CD4-positive, alpha-beta T cell treated with Interleukin-4 for 4 hours (primary cell): ENCODE results near the gene CHKB.
"Not testable (repeated sequence)": the region's sequence is repeated elsewhere in the genome, so short reads cannot be mapped to it uniquely, and the experiment has no call there.

Source experiments
- DNase-seq: peaks from one replicate; pipeline ENCODE4 v3.0.0-alpha.2; 2020

Gene CHKB

GRCh38 chr22:50612168-50612527 lies 29.5 kb upstream of the CHKB start:
- no peak for DNase-seq

- DNase-seq: no peak
These were observed 28.9 kb upstream of the CHKB start for GRCh38 chr22:50611341-50612060.

DNA sequence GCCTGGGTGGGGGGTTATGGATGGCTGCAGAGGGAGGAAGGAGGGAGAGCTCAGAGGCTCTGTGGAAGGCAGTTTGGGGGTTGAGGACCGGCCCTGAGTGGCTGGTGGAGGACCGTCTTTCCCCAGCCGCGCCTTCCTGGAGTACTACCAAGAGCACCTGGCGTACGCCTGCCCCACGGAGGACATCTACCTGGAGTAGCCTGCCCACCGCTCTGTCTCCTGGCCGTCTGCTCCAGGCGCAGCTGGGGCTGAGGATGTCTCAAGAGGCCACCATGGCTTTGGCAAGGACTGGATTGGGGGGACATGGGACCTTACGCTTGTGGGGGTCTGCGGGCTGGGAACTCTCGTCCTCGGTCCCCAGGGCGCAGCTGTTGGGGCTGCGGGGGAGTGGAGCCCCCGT lies 27.9 kb upstream of the CHKB start:
- no peak for DNase-seq

GRCh38 chr22:50610041-50610451 lies 27.4 kb upstream of the CHKB start:
- DNase-seq: no peak

DNA sequence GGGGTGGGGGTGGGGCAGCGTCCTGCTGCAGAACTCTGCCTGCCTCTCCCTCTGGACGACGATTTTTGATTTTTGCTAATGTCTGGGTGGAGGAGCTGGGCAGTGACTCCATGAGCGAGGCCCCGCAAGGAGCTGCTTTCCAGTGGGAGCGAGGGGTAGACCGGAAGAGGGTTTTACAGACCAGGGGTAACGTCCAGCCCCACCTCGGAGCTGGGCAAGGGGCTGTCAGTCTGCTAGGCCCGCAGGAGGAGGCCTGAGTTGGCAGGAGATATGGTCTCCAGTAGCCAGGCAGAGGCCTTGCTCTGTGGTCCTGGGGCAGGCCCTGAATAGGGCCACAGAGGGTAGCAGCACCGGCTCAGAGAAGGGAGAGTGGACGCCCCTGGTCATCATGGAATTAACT lies 26.9 kb upstream of the CHKB start:
- no peak for DNase-seq

GRCh38 chr22:50608996-50609395 lies 26.3 kb upstream of the CHKB start:
- DNase-seq: no peak

DNA sequence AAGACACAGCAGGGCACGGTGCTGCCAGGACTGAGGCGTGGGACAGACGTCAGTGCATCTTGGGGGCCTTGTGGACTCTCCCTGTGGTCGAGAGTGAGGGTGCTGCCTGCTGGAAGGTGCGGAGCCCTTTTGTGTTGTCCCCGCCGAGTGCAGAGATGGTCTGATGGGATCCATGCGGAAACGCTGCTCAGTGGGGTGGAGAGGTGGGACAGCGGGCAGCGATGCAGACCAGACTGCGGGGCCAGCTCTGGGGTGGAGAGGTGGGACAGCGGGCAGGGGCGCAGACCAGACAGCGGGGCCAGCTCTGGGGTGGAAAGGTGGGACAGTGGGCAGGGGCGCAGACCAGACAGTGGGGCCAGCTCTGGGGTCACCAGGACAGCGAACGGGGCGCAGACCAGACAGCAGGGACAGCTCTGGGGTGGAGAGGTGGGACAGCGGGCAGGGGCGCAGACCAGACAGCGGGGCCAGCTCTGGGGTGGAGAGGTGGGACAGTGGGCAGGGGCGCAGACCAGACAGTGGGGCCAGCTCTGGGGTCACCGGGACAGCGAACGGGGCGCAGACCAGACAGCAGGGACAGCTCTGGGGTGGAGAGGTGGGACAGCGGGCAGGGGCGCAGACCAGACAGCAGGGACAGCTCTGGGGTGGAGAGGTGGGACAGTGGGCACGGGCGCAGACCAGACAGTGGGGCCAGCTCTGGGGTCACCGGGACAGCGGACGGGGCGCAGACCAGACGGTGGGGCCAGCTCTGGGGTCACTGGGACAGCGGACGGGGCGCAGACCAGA lies 25.6 kb upstream of the CHKB start:
- DNase-seq: not testable (repeated sequence)

DNA sequence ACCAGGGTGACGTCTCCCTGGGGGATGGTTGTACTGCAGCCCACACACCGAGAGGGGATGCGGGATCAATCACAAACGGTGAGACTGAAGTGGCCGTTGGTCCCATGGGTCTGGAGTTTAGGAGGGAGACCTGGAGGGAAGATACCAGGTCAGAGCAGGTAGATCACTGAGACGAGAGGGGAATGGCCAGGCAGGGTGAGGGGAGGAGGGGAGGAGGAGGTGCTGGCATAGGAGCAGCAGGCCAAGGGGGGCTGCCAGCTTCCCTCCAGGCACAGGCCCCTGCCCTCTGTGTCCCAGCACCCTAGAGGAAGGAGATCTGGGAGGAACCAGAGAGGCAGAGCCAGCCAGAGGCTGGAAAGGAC lies 25.0 kb upstream of the CHKB start:
- no peak for DNase-seq

GRCh38 chr22:50606946-50607658 lies 24.5 kb upstream of the CHKB start:
- no peak for DNase-seq

- DNase-seq: no peak
These were observed 23.7 kb upstream of the CHKB start for GRCh38 chr22:50606165-50606945.

- DNase-seq: no peak
These were observed 23.0 kb upstream of the CHKB start for GRCh38 chr22:50605613-50606074.

- no peak for DNase-seq
These were observed 22.5 kb upstream of the CHKB start for GRCh38 chr22:50605002-50605612.

DNA sequence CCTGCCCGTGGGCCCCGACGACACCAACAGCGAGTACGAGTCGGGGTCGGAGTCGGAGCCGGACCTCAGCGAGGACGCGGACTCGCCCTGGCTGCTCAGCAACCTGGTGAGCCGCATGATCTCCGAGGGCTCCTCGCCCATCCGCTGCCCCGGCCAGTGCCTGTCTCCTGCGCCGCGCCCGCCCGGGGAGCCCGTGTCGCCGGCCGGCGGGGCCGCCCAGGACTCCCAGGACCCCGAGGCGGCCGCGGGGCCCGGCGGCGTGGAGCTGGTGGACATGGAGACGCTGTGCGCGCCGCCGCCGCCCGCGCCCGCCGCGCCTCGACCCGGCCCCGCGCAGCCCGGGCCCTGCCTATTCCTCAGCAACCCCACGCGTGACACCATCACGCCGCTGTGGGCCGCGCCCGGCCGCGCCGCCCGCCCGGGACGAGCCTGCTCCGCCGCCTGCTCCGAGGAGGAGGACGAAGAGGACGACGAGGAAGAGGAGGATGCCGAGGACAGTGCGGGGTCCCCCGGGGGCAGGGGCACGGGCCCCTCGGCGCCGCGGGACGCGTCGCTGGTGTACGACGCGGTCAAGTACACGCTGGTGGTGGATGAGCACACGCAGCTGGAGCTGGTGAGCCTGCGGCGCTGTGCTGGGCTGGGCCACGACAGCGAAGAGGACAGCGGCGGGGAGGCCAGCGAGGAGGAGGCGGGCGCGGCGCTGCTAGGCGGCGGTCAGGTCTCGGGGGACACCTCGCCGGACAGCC lies 21.8 kb upstream of the CHKB start:
- no peak for DNase-seq

DNA sequence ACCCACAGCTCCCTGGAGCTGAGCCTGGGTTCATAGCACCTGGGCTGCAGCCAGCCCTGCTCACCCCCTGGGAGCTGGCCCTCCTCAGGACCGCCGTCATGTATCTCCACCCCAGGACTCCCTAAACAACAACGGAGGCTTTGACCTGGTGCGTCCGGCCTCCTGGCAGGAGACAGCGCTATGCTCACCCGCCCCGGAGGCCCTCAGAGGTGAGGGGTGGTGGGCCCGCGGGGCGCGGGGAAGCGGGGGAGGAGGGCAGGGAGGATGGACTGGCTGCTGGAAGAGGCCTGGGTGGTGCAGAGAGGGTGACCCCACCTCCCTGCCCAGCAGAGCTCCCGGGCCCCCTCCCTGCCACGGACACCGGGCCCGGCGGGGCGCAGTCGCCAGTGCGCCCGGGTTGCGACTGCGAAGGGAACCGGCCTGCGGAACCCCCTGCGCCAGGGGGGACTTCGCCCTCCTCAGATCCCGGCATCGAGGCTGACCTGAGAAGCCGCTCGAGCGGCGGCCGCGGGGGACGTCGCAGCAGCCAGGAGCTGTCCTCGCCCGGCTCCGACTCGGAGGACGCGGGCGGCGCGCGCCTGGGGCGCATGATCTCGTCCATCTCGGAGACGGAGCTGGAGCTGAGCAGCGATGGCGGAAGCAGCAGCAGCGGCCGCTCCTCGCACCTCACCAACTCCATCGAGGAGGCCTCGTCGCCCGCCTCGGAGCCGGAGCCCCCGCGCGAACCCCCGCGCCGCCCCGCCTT lies 21.0 kb upstream of the CHKB start:
- no peak for DNase-seq

- no peak for DNase-seq
These were observed 19.7 kb upstream of the CHKB start for GRCh38 chr22:50602338-50602700.

DNA sequence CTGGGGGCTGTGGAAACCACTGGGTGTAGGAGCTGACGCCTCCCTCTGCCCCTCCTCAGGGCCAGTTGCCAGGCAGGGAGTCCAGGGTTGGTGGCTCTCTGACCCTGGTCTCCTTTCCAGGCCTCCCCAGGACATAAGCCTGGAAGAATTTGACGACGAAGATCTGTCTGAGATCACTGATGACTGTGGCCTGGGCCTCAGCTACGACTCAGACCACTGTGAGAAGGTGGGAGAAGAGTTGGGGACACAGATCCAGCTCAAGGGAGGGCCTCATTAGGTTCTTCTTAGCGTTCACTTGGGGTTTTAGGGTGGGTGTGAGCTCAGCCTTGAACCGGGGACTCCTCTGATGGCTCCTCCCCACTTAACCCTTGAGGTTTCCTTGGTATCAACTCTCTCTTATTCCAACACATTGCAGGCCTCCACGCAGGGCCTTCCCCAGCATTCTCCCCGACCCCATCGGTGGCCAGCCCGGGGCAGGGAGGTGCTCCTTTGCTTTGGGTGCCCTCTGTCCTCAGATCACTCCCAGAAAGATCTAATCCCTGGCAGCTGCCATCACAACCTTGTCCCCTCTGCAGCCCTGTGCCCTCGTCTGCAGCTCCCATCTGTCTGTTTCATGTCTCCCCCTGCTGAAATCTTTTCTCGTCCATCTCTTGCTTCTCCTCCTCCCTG lies 19.2 kb upstream of the CHKB start:
- no peak for DNase-seq

DNA sequence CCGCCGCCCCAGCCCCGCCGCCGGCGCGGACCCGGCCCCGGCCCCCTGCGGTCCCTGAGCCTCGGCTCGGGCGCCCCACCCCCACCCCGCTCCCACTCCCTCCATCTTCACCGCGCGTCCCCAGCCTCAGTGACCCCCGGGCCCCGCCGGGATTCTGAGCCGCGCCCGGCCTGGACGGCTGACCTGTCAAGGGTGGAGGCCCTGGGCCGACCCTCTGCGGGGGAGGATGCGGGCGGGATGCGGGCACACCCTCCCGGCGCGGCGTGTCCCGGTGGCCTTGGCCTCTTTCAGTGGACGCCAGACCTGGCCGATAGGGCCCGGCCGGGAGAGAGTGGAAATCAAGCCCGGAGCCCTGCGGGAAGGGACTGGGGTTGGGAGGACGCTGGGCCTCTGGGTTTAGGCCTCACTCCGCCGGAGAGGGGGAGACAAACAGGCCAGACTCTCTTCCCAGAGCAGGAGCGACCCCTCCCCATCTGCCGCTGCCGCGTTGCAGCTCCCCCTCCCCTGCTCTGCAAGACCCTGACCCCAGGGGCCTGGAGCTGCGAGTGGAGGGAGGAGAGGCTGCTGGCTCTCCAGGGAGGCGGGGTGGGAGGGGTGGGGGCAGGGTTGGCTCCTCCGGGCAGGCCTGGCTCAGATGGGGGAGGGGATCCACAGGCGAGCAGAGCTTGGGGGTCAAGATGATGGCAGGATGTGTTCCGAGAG lies 18.5 kb upstream of the CHKB start:
- no peak for DNase-seq

DNA sequence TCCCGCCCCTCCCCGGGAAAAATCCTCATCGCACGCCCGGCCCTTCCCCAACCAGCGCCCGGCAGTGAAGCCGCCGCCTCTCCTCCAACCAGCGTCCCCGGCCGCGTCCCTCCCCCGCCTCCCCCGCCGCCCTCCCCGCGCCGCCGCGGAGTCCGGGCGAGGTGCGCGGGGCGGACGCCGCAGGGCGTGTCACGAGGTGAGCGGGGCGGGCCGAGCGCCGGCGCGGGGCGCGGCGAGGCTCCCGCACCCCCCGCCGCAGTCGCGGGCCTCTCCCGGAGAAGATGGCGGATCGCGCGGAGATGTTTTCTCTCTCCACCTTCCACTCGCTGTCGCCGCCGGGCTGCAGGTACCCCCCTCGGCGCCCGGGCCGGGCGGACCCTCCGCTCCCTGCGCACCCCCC lies 17.9 kb upstream of the CHKB start, which contains the start of gene MAPK8IP2:
Gene MAPK8IP2 (plus strand): TSS at position 256 of the 400 bp plus-strand sequence. CDS start 26 bp downstream, at position 282.
- DNase-seq: no peak

DNA sequence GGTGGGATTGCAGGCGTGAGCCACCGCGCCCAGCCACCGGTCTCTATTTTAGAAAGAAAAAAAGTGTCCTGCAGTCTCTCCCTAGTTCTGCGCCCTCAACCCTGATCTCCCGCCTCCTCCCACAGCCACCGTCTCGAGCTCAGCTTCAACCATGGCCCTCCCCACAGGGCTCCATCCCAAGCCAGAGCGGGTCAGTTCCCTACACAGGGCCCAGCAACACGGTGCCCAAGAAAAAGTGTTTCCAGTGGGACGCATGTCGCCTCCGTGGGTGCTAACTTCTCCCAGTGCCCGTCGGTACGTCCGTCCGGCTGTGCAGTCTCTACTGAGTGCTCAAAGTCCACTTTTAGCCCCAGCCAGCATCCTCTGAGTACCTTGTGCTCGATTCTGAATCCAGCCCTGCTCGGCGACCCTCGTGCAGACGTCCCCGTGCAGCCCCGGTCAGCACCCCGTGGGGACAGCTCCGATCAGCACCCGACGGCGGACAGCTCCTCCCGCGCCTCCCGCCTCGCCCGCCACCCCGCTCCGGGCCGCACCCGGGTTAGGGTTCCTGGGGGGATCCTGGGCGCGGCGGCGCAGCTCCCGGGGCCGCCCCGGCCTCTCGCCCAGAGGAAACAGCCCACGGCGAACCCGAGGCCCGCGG lies 17.3 kb upstream of the CHKB start:
- DNase-seq: peak; percentile 38
